H9 (cell line): ENCODE data around the gene RASA3. TPM values are rescaled to one million over a fixed set of nuclear protein-coding genes. Genes with fewer than 3 reads are reported as not detected.

Experiments
- DNase-seq: peaks from one replicate; pipeline ENCODE4 v3.0.0-alpha.2; 2017
- H2AFZ ChIP-seq: one replicate; pipeline ENCODE4 v1.6.1; 2013; ENCODE audit warnings: mild to moderate bottlenecking, low read length, control low read depth, moderate library complexity
- H2AK5ac ChIP-seq: 2 replicates; pipeline ENCODE4 v1.6.1; 2013; ENCODE audit warnings: low read length, control low read depth, mixed read lengths; ENCODE audit not compliant: insufficient read length
- H2BK120ac ChIP-seq: one replicate; pipeline ENCODE4 v1.6.1; 2013; ENCODE audit warnings: low read depth, mild to moderate bottlenecking, low read length, control low read depth, inconsistent platforms; ENCODE audit not compliant: poor library complexity, severe bottlenecking
- H2BK12ac ChIP-seq: 2 replicates; pipeline ENCODE4 v1.6.1; 2013; ENCODE audit warnings: low read length, control low read depth, mixed read lengths, low read depth; ENCODE audit not compliant: insufficient read length
- H2BK15ac ChIP-seq: 2 replicates; pipeline ENCODE4 v1.6.1; 2013; ENCODE audit warnings: low read depth, low read length, control low read depth
- H2BK20ac ChIP-seq: one replicate; pipeline ENCODE4 v1.6.1; 2013; ENCODE audit warnings: low read depth, mild to moderate bottlenecking, low read length, control low read depth, inconsistent platforms; ENCODE audit not compliant: poor library complexity, severe bottlenecking
- H2BK5ac ChIP-seq: 2 replicates; pipeline ENCODE4 v1.6.1; 2013; ENCODE audit warnings: low read length, control low read depth, mixed read lengths; ENCODE audit not compliant: insufficient read length
- H3K14ac ChIP-seq: 2 replicates; pipeline ENCODE4 v1.6.1; 2013; ENCODE audit warnings: low read length, control low read depth; ENCODE audit not compliant: insufficient read depth
- H3K18ac ChIP-seq: 2 replicates; pipeline ENCODE4 v1.6.1; 2013; ENCODE audit warnings: low read depth, mild to moderate bottlenecking, mixed read lengths, low read length, control low read depth; ENCODE audit not compliant: insufficient read length
- H3K23ac ChIP-seq: 2 replicates; pipeline ENCODE4 v1.6.1; 2013; ENCODE audit warnings: low read length, control low read depth, mixed read lengths, low read depth; ENCODE audit not compliant: insufficient read length
- H3K23me2 ChIP-seq: 2 replicates; pipeline ENCODE4 v1.6.1; 2013; ENCODE audit warnings: low read depth, mild to moderate bottlenecking, mixed read lengths, low read length, control low read depth; ENCODE audit not compliant: insufficient read length, poor library complexity, severe bottlenecking
- H3K27ac ChIP-seq: 2 replicates; pipeline ENCODE4 v1.5.1; 2013; ENCODE audit warnings: low read length, control low read depth, mixed read lengths, low read depth; ENCODE audit not compliant: insufficient read length
- H3K27me3 ChIP-seq: 2 replicates; pipeline ENCODE4 v1.6.1; 2013; ENCODE audit warnings: low read length, control low read depth, inconsistent platforms; ENCODE audit not compliant: insufficient read depth
- H3K4ac ChIP-seq: 2 replicates; pipeline ENCODE4 v1.6.1; 2013; ENCODE audit warnings: low read depth, mild to moderate bottlenecking, control low read depth, inconsistent platforms, low read length, moderate library complexity
- H3K4me1 ChIP-seq: 2 replicates; pipeline ENCODE4 v1.6.1; 2013; ENCODE audit warnings: low read length, control low read depth, inconsistent platforms; ENCODE audit not compliant: insufficient read depth
- H3K4me2 ChIP-seq: 2 replicates; pipeline ENCODE4 v1.6.1; 2013; ENCODE audit warnings: low read length, control low read depth, mixed read lengths; ENCODE audit not compliant: insufficient read length, insufficient read depth
- H3K56ac ChIP-seq: 2 replicates; pipeline ENCODE4 v1.6.1; 2013; ENCODE audit warnings: low read depth, mild to moderate bottlenecking, mixed read lengths, low read length, control low read depth; ENCODE audit not compliant: insufficient read length
- H3K79me1 ChIP-seq: 2 replicates; pipeline ENCODE4 v1.6.1; 2013; ENCODE audit warnings: low read depth, mild to moderate bottlenecking, moderate library complexity, low read length, control low read depth, inconsistent platforms; ENCODE audit not compliant: insufficient read depth, poor library complexity, severe bottlenecking
- H3K79me2 ChIP-seq: 2 replicates; pipeline ENCODE4 v1.6.1; 2013; ENCODE audit warnings: low read length, control low read depth, inconsistent platforms; ENCODE audit not compliant: insufficient read depth
- H3K9ac ChIP-seq: 2 replicates; pipeline ENCODE4 v1.6.1; 2013; ENCODE audit warnings: low read length, control low read depth, mixed read lengths; ENCODE audit not compliant: insufficient read length; ENCODE audit errors: extremely low read depth
- H3K9me3 ChIP-seq: one replicate; pipeline ENCODE4 v1.6.1; 2013; ENCODE audit warnings: low read depth, low read length, inconsistent platforms; ENCODE audit not compliant: control insufficient read depth
- H3T11ph ChIP-seq: one replicate; pipeline ENCODE4 v1.6.1; 2013; ENCODE audit warnings: mild to moderate bottlenecking, low read length, control low read depth, inconsistent platforms
- H4K20me1 ChIP-seq: one replicate; pipeline ENCODE4 v1.6.1; 2013; ENCODE audit not compliant: control insufficient read depth, insufficient read length, insufficient read depth
- H4K5ac ChIP-seq: 2 replicates; pipeline ENCODE4 v1.6.1; 2013; ENCODE audit warnings: low read depth, mild to moderate bottlenecking, mixed read lengths, low read length, control low read depth; ENCODE audit not compliant: insufficient read length
- H4K8ac ChIP-seq: replicated peaks from 2 replicates; pipeline ENCODE4 v1.6.1; 2013; ENCODE audit warnings: low read length, control low read depth, mixed read lengths, low read depth; ENCODE audit not compliant: insufficient read length
- H4K91ac ChIP-seq: 2 replicates; pipeline ENCODE4 v1.6.1; 2013; ENCODE audit warnings: low read depth, mild to moderate bottlenecking, moderate library complexity, mixed read lengths, low read length, control low read depth; ENCODE audit not compliant: insufficient read length
- H3K27ac Mint-ChIP-seq, 3 experiments: 2 replicates in 2 of 3; 3 replicates in 1 of 3; pipeline ENCODE4 v1.8.0; 2020 to 2021; ENCODE audit warnings: mixed read lengths in 3 of 3, mild to moderate bottlenecking in 1 of 3, moderate library complexity in 1 of 3
- H3K27me3 Mint-ChIP-seq: 2 replicates; pipeline ENCODE4 v1.8.0; 2021; ENCODE audit warnings: low read depth, mild to moderate bottlenecking, moderate library complexity, mixed read lengths
- H3K36me3 Mint-ChIP-seq, 3 experiments: 2 replicates in 2 of 3; 3 replicates in 1 of 3; pipeline ENCODE4 v1.8.0; 2020 to 2021; ENCODE audit warnings: low read depth in 3 of 3, mixed read lengths in 3 of 3; ENCODE audit not compliant: insufficient read depth in 1 of 3
- H3K4me1 Mint-ChIP-seq, 2 experiments: 2 replicates each; pipeline ENCODE4 v1.8.0; 2020; ENCODE audit warnings: mixed read lengths in 2 of 2
- H3K4me3 Mint-ChIP-seq, 2 experiments: 2 replicates in 1 of 2; 3 replicates in 1 of 2; pipeline ENCODE4 v1.8.0; 2020 to 2021; ENCODE audit warnings: mild to moderate bottlenecking in 2 of 2, mixed read lengths in 2 of 2, moderate library complexity in 1 of 2
- H3K9me3 Mint-ChIP-seq, 2 experiments: 2 replicates in 1 of 2; 3 replicates in 1 of 2; pipeline ENCODE4 v1.8.0; 2020; ENCODE audit warnings: mild to moderate bottlenecking in 2 of 2, mixed read lengths in 2 of 2, moderate library complexity in 1 of 2
- WGBS: extraction: QIAGEN DNeasy Blood & Tissue Kit; methylation state at CpG from one replicate; pipeline ENCODE4 v1.1.7; 2013; ENCODE audit warnings: missing lambda C conversion rate, low lambda C conversion rate, mixed read lengths; ENCODE audit not compliant: insufficient read length; ENCODE audit errors: extremely low coverage; 5-methylcytosine and 5-hydroxymethylcytosine counted together
- total RNA-seq: library from RNA; stranded (reverse); gene quantifications from 2 replicates; pipeline ENCODE4 v1.2.1, GENCODE V29; 2021
- TF ChIP-seq, protein P1 (sequence below): fragments of 200-600 bp; sonication (generic); conservative IDR thresholded peaks from 3 replicates; pipeline ENCODE4 v1.8.0; 2021; ENCODE audit warnings: antibody characterized with exemption, mild to moderate bottlenecking

The RASA3 gene
- total RNA-seq, 1 experiment from 2014 or later = 12.3 TPM

DNA sequence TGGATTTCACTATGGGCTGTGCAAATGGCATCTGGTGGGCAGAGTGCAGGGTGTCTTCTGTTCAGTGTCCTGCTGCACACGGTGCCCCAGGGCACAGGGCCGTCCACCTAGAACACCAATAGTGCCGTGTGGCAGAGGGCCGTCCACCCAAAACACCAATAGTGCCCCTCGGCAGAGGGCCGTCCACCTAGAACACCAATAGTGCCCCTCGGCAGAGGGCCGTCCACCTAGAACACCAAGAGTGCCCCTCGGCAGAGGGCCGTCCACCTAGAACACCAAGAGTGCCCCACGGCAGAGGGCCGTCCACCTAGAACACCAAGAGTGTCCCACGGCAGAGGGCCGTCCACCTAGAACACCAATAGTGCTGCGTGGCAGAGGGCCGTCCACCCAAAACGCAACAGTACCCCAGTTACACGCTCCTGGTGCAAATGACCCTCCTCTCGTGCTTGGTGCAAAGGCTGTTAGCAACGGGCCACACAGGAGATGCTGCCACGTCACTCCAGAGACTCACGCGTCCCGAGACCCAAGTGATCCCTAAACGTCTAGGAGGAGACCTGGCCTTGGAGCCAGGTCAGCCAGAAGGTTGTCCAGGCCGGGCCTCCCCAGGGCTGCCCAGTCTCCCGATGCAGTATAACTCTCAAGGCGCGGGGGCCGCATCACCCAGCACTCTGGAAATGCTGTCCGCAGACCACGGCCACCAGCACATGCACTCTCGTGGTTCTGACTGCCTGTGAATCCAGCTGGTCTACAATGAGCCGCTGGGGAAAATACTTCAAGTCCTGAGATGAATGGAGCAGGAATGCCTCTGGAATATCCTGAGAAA, 51.5 kb downstream of the RASA3 start:
- Histone ChIP-seq H3K56ac (no peak overlapping the region), H4K5ac (no peak overlapping the region), H3T11ph (no peak overlapping the region), H3K27me3 (no peaks in the 10 kb centered on the region), H3K27ac (no peak overlapping the region), H2BK120ac (no peak overlapping the region), H3K79me1 (no peaks in the 10 kb centered on the region), H2AFZ (no peak overlapping the region), H2BK20ac (no peak overlapping the region), H2BK12ac (no peak overlapping the region), H3K9me3 (no peaks in the 10 kb centered on the region), H3K23ac (no peak overlapping the region), H4K20me1 (no peaks in the 10 kb centered on the region), H4K91ac (no peak overlapping the region), H3K14ac (no peak overlapping the region; the same call in 1 of the 2 replicates), H2BK15ac (no peak overlapping the region), H3K18ac (no peak overlapping the region), H3K9ac (no peak overlapping the region), H3K4me1 (no peaks in the 10 kb centered on the region; the same call in 1 of the 2 replicates), H3K79me2 (peaks cover 2% of the 10 kb centered on the region; the same call in 1 of the 2 replicates), H3K4me2 (no peak overlapping the region), H3K4ac (no peak overlapping the region), H3K23me2 (no peaks in the 10 kb centered on the region), H4K8ac (no peak overlapping the region), H2AK5ac (no peak overlapping the region), H2BK5ac (no peak overlapping the region)
- H3K36me3 Mint-ChIP-seq = 0 out of 7 replicates have a peak, but pooled peaks cover 0 to 3% (median 2%) of the 10 kb centered on the region in 3 experiments
- no CpG with 5 or more reads among the region's 34 CpGs for WGBS
- H3K4me1 Mint-ChIP-seq = peaks cover 7 to 29% of the 10 kb centered on the region in 2 experiments
- peaks cover 0 to 4% of the 10 kb centered on the region in 2 experiments; a peak in 1 of 5 replicates for H3K9me3 Mint-ChIP-seq
- peaks cover 2% of the 10 kb centered on the region; the same call in 1 of the 2 replicates for H3K27me3 Mint-ChIP-seq
- H3K4me3 Mint-ChIP-seq = no peak overlapping the region
- DNase-seq = no peak
- H3K27ac Mint-ChIP-seq = peak overlapping the region in 1 of 3 experiments; percentile 9; a peak in 2 of 7 replicates
- TF ChIP-seq, protein P1, sequence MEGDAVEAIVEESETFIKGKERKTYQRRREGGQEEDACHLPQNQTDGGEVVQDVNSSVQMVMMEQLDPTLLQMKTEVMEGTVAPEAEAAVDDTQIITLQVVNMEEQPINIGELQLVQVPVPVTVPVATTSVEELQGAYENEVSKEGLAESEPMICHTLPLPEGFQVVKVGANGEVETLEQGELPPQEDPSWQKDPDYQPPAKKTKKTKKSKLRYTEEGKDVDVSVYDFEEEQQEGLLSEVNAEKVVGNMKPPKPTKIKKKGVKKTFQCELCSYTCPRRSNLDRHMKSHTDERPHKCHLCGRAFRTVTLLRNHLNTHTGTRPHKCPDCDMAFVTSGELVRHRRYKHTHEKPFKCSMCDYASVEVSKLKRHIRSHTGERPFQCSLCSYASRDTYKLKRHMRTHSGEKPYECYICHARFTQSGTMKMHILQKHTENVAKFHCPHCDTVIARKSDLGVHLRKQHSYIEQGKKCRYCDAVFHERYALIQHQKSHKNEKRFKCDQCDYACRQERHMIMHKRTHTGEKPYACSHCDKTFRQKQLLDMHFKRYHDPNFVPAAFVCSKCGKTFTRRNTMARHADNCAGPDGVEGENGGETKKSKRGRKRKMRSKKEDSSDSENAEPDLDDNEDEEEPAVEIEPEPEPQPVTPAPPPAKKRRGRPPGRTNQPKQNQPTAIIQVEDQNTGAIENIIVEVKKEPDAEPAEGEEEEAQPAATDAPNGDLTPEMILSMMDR = no peak
